Ovary (tissue), 9 donors: ENCODE results near the gene INHA. TPM values are rescaled to one million over a fixed set of nuclear protein-coding genes. Genes with fewer than 3 reads are reported as not detected.

ENCODE experiments used
- DNase-seq, 5 donors: peaks; one replicate each; pipeline ENCODE4 v3.0.0-alpha.2; 2019 to 2020
- H3K27ac ChIP-seq, 2 donors: fragments of 200-600 bp; one replicate each; pipeline versions ENCODE4 v1.5.1 to v1.8.0; 2019 to 2022
- H3K27me3 ChIP-seq: fragments of 200-600 bp; one replicate; pipeline ENCODE4 v1.8.0; 2022
- H3K36me3 ChIP-seq: fragments of 200-600 bp; sonication (generic); one replicate; pipeline ENCODE4 v1.5.1; 2019
- H3K4me1 ChIP-seq: one replicate; pipeline ENCODE4 v1.8.1; 2013; ENCODE audit warnings: mild to moderate bottlenecking, moderate library complexity; ENCODE audit not compliant: insufficient read depth
- H3K4me3 ChIP-seq: fragments of 200-600 bp; sonication (generic); one replicate; pipeline ENCODE4 v1.5.1; 2017
- H3K9me3 ChIP-seq, 2 donors: fragments of 200-600 bp in 1 of 2; sonication (generic) in 1 of 2; one replicate each; pipeline versions ENCODE4 v1.5.1 to v1.8.1; 2013 to 2019; ENCODE audit warnings: mild to moderate bottlenecking in 1 of 2, moderate library complexity in 1 of 2
- EP300 ChIP-seq: sonication (generic); formaldehyde crosslinking; IDR thresholded peaks from one replicate; pipeline ENCODE4 v1.6.1; 2017; ENCODE audit warnings: antibody characterized with exemption
- POLR2A ChIP-seq: fragments of 450-650 bp; IDR thresholded peaks from one replicate; pipeline ENCODE4 v1.6.1; 2017; ENCODE audit warnings: antibody characterized with exemption, mild to moderate bottlenecking, moderate library complexity
- WGBS, 3 donors: extraction: QIAGEN DNeasy Blood & Tissue Kit in 1 of 3; methylation state at CpG; one replicate each; pipeline versions ENCODE4 v1.1.5 to v1.1.7; 2013 to 2017; 5-methylcytosine and 5-hydroxymethylcytosine counted together
- intact Hi-C, 4 donors: fragments of 100-400 bp; cut with DNase I; formaldehyde crosslinking; loops; one replicate each; pipeline versions ENCODE4 v1.11.0 to v1.15.1; 2022 to 2023
- polyA plus RNA-seq, 2 donors: library from polyadenylated mRNA; stranded (reverse); fragments of 200-250 nt in 1 of 2; fragments of 350-450 nt in 1 of 2; fragmentation: Illumina TruSeq in 1 of 2; extraction: RNeasy Lipid Tissue Mini Kit (QIAGEN cat#74804) in 1 of 2; gene quantifications; one replicate each; pipeline ENCODE4 v1.2.3, GENCODE V29; 2013 to 2014
- total RNA-seq, 7 donors: library from RNA; depleted of rRNA in 2 of 7; stranded (reverse); fragments of >200 nt in 2 of 7; fragmentation: NEBNext Ultra II Directional in 3 of 7; extraction: Animal tissue kit (Norgen Biotek cat#: 25700) in 3 of 7; gene quantifications; one replicate each; pipeline versions ENCODE4 v1.1.0 to v1.2.4, GENCODE V29; 2016 to 2023
- TF ChIP-seq, protein P1 (sequence below), 3 donors: fragments of 450-650 bp in 2 of 3; fragments of 200-600 bp in 1 of 3; IDR thresholded peaks; one replicate each; pipeline versions ENCODE4 v1.5.1 to v1.8.0; 2016 to 2022; ENCODE audit warnings: antibody characterized with exemption in 3 of 3, mild to moderate bottlenecking in 1 of 3
- donor health status: DM: no; HTN: no; CAD: no; lungs with moderate emphysema.
- donor health status: DM: no; HTN: no; CAD: no.
- donor health status: Bipolar disorder and iron deficiency.
- donor health status: DM: yes; HTN: yes; CAD: no.
- donor health status: DM: no; HTN: no; CAD: no.
- donor health status: DM: yes; HTN: yes; CAD: no.

The INHA gene
- total and polyA plus RNA-seq, 9 donors, result 38.4 to 165 (median 79.4) TPM

DNA sequence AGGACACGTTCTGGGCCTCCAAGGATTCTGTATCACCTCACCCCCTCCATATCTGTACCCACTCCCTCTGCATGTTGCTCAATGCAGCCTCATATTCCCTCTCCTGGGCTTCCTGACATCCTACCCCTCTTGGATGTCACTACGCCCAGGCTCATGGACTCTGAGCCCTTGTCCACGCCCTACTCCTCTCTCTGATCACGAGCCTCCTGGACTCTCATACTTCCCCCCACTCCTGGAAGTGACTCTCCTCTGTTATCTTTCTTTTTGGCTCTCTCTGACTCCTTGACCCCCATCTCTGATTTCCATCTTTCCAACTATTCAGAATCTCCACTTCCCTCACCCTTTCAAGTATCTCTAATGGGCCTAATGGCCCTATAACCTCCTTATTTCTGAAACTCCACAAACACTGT lies 26.2 kb upstream of the INHA start:
- intact Hi-C loops, result no loop called here
- DNase-seq, result no peak
- no peaks in the 10 kb centered on the region for H3K27me3 ChIP-seq
- TF ChIP-seq EP300 (no peak), POLR2A (no peak)
- TF ChIP-seq, protein P1, sequence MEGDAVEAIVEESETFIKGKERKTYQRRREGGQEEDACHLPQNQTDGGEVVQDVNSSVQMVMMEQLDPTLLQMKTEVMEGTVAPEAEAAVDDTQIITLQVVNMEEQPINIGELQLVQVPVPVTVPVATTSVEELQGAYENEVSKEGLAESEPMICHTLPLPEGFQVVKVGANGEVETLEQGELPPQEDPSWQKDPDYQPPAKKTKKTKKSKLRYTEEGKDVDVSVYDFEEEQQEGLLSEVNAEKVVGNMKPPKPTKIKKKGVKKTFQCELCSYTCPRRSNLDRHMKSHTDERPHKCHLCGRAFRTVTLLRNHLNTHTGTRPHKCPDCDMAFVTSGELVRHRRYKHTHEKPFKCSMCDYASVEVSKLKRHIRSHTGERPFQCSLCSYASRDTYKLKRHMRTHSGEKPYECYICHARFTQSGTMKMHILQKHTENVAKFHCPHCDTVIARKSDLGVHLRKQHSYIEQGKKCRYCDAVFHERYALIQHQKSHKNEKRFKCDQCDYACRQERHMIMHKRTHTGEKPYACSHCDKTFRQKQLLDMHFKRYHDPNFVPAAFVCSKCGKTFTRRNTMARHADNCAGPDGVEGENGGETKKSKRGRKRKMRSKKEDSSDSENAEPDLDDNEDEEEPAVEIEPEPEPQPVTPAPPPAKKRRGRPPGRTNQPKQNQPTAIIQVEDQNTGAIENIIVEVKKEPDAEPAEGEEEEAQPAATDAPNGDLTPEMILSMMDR (IDR thresholded peaks at IDR 0.05), result no peak
- H3K4me3 ChIP-seq, result no peak overlapping the region
- H3K4me1 ChIP-seq, result peaks cover 11% of the 10 kb centered on the region
- no peaks in the 10 kb centered on the region for H3K36me3 ChIP-seq
- 62 to 64% (median 63%) methylated on average over 4 of the region's 4 CpGs for WGBS, 3 donors
- H3K27ac ChIP-seq, result no peak overlapping the region
- no peaks in the 10 kb centered on the region for H3K9me3 ChIP-seq

GRCh38 chr2:219547621-219548020 lies 24.5 kb upstream of the INHA start:
- 94 to 95% (median 94%) methylated on average over 26 of the region's 26 CpGs for WGBS, 3 donors
- Histone ChIP-seq H3K27me3 (no peaks in the 10 kb centered on the region), H3K4me1 (peaks cover 8% of the 10 kb centered on the region), H3K27ac (no peak overlapping the region), H3K36me3 (no peaks in the 10 kb centered on the region), H3K4me3 (no peak overlapping the region), H3K9me3 (no peaks in the 10 kb centered on the region)
- DNase-seq, result peak in 3 of 5 donors; percentile 41 to 52 (median 48)
- no peak for TF ChIP-seq POLR2A
- TF ChIP-seq, protein P1 (IDR thresholded peaks at IDR 0.05), result no peak
- no peak for TF ChIP-seq EP300
- intact Hi-C loops, result no loop called here

- no peak overlapping the region for H3K4me3 ChIP-seq
- 90 to 94% (median 91%) methylated on average over 18 of the region's 18 CpGs for WGBS, 3 donors
- no peaks in the 10 kb centered on the region for H3K9me3 ChIP-seq
- H3K36me3 ChIP-seq, result no peaks in the 10 kb centered on the region
- no peaks in the 10 kb centered on the region for H3K27me3 ChIP-seq
- peak in 3 of 5 donors; percentile 12 to 38 (median 36) for DNase-seq
- peaks cover 10% of the 10 kb centered on the region for H3K4me1 ChIP-seq
- TF ChIP-seq EP300 (no peak), POLR2A (no peak)
- TF ChIP-seq, protein P1 (IDR thresholded peaks at IDR 0.05), result no peak
- intact Hi-C loops, result no loop called here
- H3K27ac ChIP-seq, result no peak overlapping the region
Measured at GRCh38 chr2:219548990-219549389, 23.1 kb upstream of the INHA start.

DNA sequence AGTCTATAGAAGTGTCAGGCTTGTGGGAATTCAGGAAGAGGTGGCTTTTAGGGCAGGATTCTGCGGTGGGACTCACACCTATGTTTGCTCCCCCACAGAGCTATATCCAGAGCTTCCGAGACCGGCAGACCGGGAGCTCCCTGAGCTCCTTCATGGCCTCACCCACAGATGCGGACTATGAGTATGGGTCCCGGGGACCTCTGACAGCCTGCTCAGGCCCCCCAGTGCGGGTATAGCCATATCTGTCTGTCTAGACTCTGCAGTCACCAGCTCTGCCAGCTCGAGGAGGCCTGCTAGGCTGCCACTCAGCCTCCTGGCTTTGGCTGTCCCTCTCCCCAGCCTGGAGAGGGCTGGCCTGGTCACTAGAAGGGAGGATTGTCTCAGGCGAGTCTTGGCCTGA lies 22.5 kb upstream of the INHA start:
- no peak overlapping the region for H3K4me3 ChIP-seq
- intact Hi-C loops, result loop anchor here in 2 of 4 donors (5.0 kb wide), 2 partner anchors 58 to 83 kb away; no protein-coding TSS in a partner anchor
- no peaks in the 10 kb centered on the region for H3K27me3 ChIP-seq
- H3K9me3 ChIP-seq, result no peaks in the 10 kb centered on the region
- no peaks in the 10 kb centered on the region for H3K36me3 ChIP-seq
- H3K27ac ChIP-seq, result no peak overlapping the region
- peaks cover 7% of the 10 kb centered on the region for H3K4me1 ChIP-seq
- no peak for TF ChIP-seq POLR2A
- TF ChIP-seq, protein P1 (IDR thresholded peaks at IDR 0.05), result no peak
- no peak for TF ChIP-seq EP300
- DNase-seq, result peak in 1 of 5 donors; percentile 35
- 88 to 97% (median 93%) methylated on average over 7 to 9 of the region's 9 CpGs for WGBS, 3 donors
